B cell (primary cell): ENCODE results near the gene FAM118A. TPM values are rescaled to one million over a fixed set of nuclear protein-coding genes. Genes with fewer than 3 reads are reported as not detected.
"Not testable (repeated sequence)": the region's sequence is repeated elsewhere in the genome, so short reads cannot be mapped to it uniquely, and the experiment has no call there.

Source experiments
- ATAC-seq: fragments of 200-7000 bp; cut with Tn5 transposase; one replicate; pipeline ENCODE4 v1.10.0; 2021; ENCODE audit warnings: low read depth, mild to moderate bottlenecking, moderate number of reproducible peaks, moderate library complexity
- CTCF ChIA-PET: fragments of 350-600 bp; sonication (Branson Sonifier 250); formaldehyde crosslinking; loops from one replicate; lab custom pipeline; 2021; ENCODE audit warnings: antibody characterized with exemption, inconsistent platforms; lab: Charles Lee
- POLR2A ChIA-PET: fragments of 350-600 bp; sonication (Branson Sonifier 250); formaldehyde crosslinking; loops from one replicate; lab custom pipeline; 2021; ENCODE audit warnings: antibody characterized with exemption; lab: Charles Lee
- DNase-seq: peaks from one replicate; pipeline ENCODE4 v3.0.0; 2013
- H2AFZ ChIP-seq: 2 replicates; pipeline ENCODE4 v1.6.1; 2012; ENCODE audit warnings: mild to moderate bottlenecking, low read depth, low read length; ENCODE audit not compliant: insufficient read depth, poor library complexity, severe bottlenecking
- H3K27ac ChIP-seq, 2 donors: 1 replicate in 1 of 2; 2 replicates in 1 of 2; pipeline ENCODE4 v1.5.1; 2012 to 2013; ENCODE audit warnings: low read length in 2 of 2, mild to moderate bottlenecking in 2 of 2, moderate library complexity in 1 of 2
- H3K27me3 ChIP-seq, 4 experiments: fragments of 200-600 bp in 1 of 4; sonication (generic) in 1 of 4; replicated peaks in 1 of 4; 1 replicate in 2 of 4; 2 replicates in 2 of 4; pipeline versions ENCODE4 v1.6.1 to v1.7.0; 2013 to 2016; ENCODE audit warnings: low read length in 3 of 4, mild to moderate bottlenecking in 2 of 4, mixed read lengths in 1 of 4, moderate library complexity in 1 of 4; ENCODE audit not compliant: insufficient read depth in 4 of 4, control insufficient read depth in 3 of 4; ENCODE audit errors: control extremely low read depth in 1 of 4
- H3K36me3 ChIP-seq, 2 experiments: replicated peaks in 1 of 2; 1 replicate in 1 of 2; 2 replicates in 1 of 2; pipeline versions ENCODE4 v1.6.1 to v1.7.1; 2013; ENCODE audit warnings: low read length in 1 of 2; ENCODE audit not compliant: insufficient read depth in 2 of 2, control insufficient read depth in 1 of 2; ENCODE audit errors: control extremely low read depth in 1 of 2, extremely low read depth in 1 of 2
- H3K4me1 ChIP-seq, 2 donors: fragments of 200-600 bp in 1 of 2; sonication (generic) in 1 of 2; 1 replicate in 1 of 2; 2 replicates in 1 of 2; pipeline versions ENCODE4 v1.5.1 to v1.6.1; 2013 to 2017; ENCODE audit warnings: low read length in 2 of 2; ENCODE audit not compliant: control insufficient read depth in 2 of 2, insufficient read depth in 2 of 2
- H3K4me2 ChIP-seq: replicated peaks from 2 replicates; pipeline ENCODE3; 2012; ENCODE audit warnings: mild to moderate bottlenecking, low read depth, low read length; ENCODE audit not compliant: poor library complexity, severe bottlenecking
- H3K4me3 ChIP-seq, 5 experiments: fragments of 200-600 bp in 1 of 5; sonication (generic) in 1 of 5; 1 replicate in 3 of 5; 2 replicates in 2 of 5; pipeline versions ENCODE4 v1.5.1 to v1.7.0; 2011 to 2016; ENCODE audit warnings: low read length in 4 of 5, mild to moderate bottlenecking in 4 of 5, low read depth in 2 of 5, control low read depth in 1 of 5, moderate library complexity in 1 of 5; ENCODE audit not compliant: insufficient read depth in 1 of 5; ENCODE audit errors: control extremely low read depth in 1 of 5, extremely low read depth in 1 of 5
- H3K79me2 ChIP-seq: fragments of 200-600 bp; sonication (generic); one replicate; pipeline ENCODE4 v1.6.0; 2016; ENCODE audit warnings: low read length; ENCODE audit not compliant: control insufficient read depth, insufficient read depth
- H3K9ac ChIP-seq: fragments of 200-600 bp; sonication (generic); 2 replicates; pipeline ENCODE4 v1.6.1; 2017; ENCODE audit warnings: mild to moderate bottlenecking, low read length, moderate library complexity
- H3K9me3 ChIP-seq, 3 donors: one replicate each; pipeline versions ENCODE4 v1.6.1 to v1.7.1; 2013; ENCODE audit warnings: low read length in 2 of 3; ENCODE audit not compliant: control insufficient read depth in 2 of 3, insufficient read depth in 1 of 3; ENCODE audit errors: control extremely low read depth in 1 of 3
- H4K20me1 ChIP-seq: 2 replicates; pipeline ENCODE4 v1.6.0; 2012; ENCODE audit warnings: mild to moderate bottlenecking, low read length; ENCODE audit not compliant: insufficient read depth, control insufficient read depth, poor library complexity, severe bottlenecking
- H3K27ac Mint-ChIP-seq: one replicate; pipeline ENCODE4 v1.8.0; 2021; ENCODE audit warnings: mixed read lengths
- H3K27me3 Mint-ChIP-seq: one replicate; pipeline ENCODE4 v1.8.0; 2021; ENCODE audit warnings: mixed read lengths
- H3K4me1 Mint-ChIP-seq: one replicate; pipeline ENCODE4 v1.8.0; 2021; ENCODE audit warnings: mixed read lengths
- H3K4me3 Mint-ChIP-seq: one replicate; pipeline ENCODE4 v1.8.0; 2021; ENCODE audit warnings: mixed read lengths
- H3K9me3 Mint-ChIP-seq: one replicate; pipeline ENCODE4 v1.8.0; 2022; ENCODE audit warnings: mixed read lengths; ENCODE audit not compliant: insufficient read depth
- EZH2 ChIP-seq: IDR thresholded peaks from 2 replicates; pipeline ENCODE4 v1.6.1; 2012; ENCODE audit warnings: borderline replicate concordance, low read depth, mild to moderate bottlenecking, moderate library complexity, low read length; ENCODE audit not compliant: insufficient read depth, poor library complexity, severe bottlenecking
- WGBS: methylation state at CpG from one replicate; pipeline ENCODE4 v1.1.5; 2013; ENCODE audit warnings: missing lambda C conversion rate; ENCODE audit not compliant: insufficient coverage; 5-methylcytosine and 5-hydroxymethylcytosine counted together
- intact Hi-C: fragments of 100-400 bp; cut with micrococcal nuclease; formaldehyde crosslinking; loops from one replicate; pipeline ENCODE4 v1.10.0; 2022
- polyA minus RNA-seq: library from RNA; depleted of rRNA, polyadenylated mRNA; stranded (reverse); fragments of >200 nt; gene quantifications from 2 replicates; pipeline ENCODE4 v1.2.3, GENCODE V29; 2012
- polyA plus RNA-seq: library from polyadenylated mRNA; depleted of rRNA; stranded (reverse); fragments of >200 nt; gene quantifications from 2 replicates; pipeline ENCODE4 v1.2.3, GENCODE V29; 2012
- total RNA-seq, 2 donors: library from RNA; stranded (reverse); fragments of 120-200 nt in 1 of 2; gene quantifications; 1 replicate in 1 of 2; 2 replicates in 1 of 2; pipeline versions ENCODE4 v1.2.3 to v1.2.4, GENCODE V29; 2013 to 2022
- TF ChIP-seq, protein P1 (sequence below): fragments of 200-600 bp; IDR thresholded peaks from one replicate; pipeline ENCODE4 v1.8.0; 2022; ENCODE audit warnings: antibody characterized with exemption, mild to moderate bottlenecking

Gene FAM118A
- total RNA-seq (66.5 and 74.6 TPM in 2 replicates), polyA plus RNA-seq (66.4 and 216 TPM in 2 replicates), polyA minus RNA-seq (40.0 and 41.2 TPM in 2 replicates)
- total RNA-seq (2013): 23.2 TPM

DNA sequence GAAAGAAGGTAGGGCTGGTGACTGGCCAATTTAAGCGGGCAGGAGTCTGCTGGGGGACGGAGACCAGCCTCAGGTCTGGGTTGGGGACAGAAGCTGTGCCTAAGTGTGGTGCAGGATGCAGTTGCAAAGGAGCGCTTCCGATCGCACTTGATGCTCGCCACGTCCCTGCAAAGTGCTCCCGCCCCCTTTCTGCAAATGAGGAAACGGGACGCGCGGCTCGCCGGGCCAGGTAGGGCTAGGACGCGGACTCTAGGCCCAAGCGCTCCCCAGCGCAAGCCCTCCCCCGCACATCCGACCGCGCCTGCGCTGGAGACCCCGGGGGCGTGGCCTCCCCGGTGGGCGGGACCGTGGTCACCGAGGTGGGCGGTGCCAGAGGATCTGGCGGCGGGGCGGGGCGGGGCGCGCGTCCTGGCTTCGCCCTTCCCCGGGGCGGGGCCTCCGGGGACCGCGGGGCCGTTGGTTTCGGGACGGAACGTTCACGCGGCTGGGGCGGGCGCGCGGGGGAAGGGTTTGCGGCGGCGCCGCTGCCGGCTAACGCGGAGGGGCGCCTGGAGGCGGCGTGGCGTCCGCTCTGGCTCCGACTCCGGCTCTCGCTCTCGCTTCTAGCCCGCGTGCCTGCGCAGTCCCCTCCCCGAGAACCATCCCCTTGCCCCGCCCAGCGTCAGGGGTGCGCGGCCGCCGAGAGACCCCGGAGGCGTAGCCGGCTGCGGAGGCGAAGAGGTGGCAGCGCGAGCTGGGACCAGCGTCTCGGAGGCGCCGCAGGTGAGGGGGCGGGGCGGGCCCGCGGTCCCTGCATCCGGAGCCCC is at the start of gene FAM118A:
FAM118A (plus strand) TSS at position 513 of the 806 bp plus-strand sequence. CDS start 12,446 bp downstream, outside the sequence.
- Mint-ChIP-seq H3K27ac (peak within 1 kb of the TSS; percentile 97), H3K9me3 (no peaks in the 10 kb centered on the region), H3K4me3 (peak within 1 kb of the TSS; percentile 92), H3K4me1 (peaks cover 36% of the 10 kb centered on the region), H3K27me3 (no peaks in the 10 kb centered on the region)
- CTCF ChIA-PET: no interaction called here
- no peaks in the 10 kb centered on the region for H4K20me1 ChIP-seq
- peak within 1 kb of the TSS; percentile 98 for H3K4me2 ChIP-seq
- DNase-seq (peak; percentile 99), ATAC-seq (peak; percentile 88)
- no peaks in the 10 kb centered on the region for H3K9me3 ChIP-seq
- under 1% methylated on average over 95 of the region's 95 CpGs for WGBS
- H2AFZ ChIP-seq: peak within 1 kb of the TSS; percentile 87
- H3K79me2 ChIP-seq: peaks cover 43% of the 10 kb centered on the region
- H3K27me3 ChIP-seq: no peaks in the 10 kb centered on the region
- H3K9ac ChIP-seq: peak within 1 kb of the TSS; percentile 87
- TF ChIP-seq, protein P1, sequence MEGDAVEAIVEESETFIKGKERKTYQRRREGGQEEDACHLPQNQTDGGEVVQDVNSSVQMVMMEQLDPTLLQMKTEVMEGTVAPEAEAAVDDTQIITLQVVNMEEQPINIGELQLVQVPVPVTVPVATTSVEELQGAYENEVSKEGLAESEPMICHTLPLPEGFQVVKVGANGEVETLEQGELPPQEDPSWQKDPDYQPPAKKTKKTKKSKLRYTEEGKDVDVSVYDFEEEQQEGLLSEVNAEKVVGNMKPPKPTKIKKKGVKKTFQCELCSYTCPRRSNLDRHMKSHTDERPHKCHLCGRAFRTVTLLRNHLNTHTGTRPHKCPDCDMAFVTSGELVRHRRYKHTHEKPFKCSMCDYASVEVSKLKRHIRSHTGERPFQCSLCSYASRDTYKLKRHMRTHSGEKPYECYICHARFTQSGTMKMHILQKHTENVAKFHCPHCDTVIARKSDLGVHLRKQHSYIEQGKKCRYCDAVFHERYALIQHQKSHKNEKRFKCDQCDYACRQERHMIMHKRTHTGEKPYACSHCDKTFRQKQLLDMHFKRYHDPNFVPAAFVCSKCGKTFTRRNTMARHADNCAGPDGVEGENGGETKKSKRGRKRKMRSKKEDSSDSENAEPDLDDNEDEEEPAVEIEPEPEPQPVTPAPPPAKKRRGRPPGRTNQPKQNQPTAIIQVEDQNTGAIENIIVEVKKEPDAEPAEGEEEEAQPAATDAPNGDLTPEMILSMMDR: no peak
- TF ChIP-seq EZH2: no peak
- peak within 1 kb of the TSS; percentile 27 to 95 (median 80) for H3K4me3 ChIP-seq
- POLR2A ChIA-PET: interaction anchor here (0.5 to 1.0 kb wide), 3 partner anchors 11 to 48 kb away, joined by 3 to 6 read pairs (median 4); no protein-coding TSS in a partner anchor
- no peaks in the 10 kb centered on the region for H3K36me3 ChIP-seq
- peaks cover 18 to 25% of the 10 kb centered on the region in 2 donors for H3K4me1 ChIP-seq
- intact Hi-C loops: loop anchor here (1.0 kb wide), 5 partner anchors 9 to 68 kb away; partner anchors contain the start of gene UPK3A
- H3K27ac ChIP-seq: peak within 1 kb of the TSS; percentile 73

- H3K27ac Mint-ChIP-seq, H3K4me3 ChIP-seq, POLR2A ChIA-PET, H3K4me2 ChIP-seq, H3K9me3 Mint-ChIP-seq, H3K79me2 ChIP-seq, CTCF ChIA-PET, H2AFZ ChIP-seq, H3K9me3 ChIP-seq, H3K36me3 ChIP-seq, ATAC-seq, H3K4me3 Mint-ChIP-seq, H4K20me1 ChIP-seq, intact Hi-C loops, H3K27me3 ChIP-seq, H3K9ac ChIP-seq, H3K27ac ChIP-seq, H3K27me3 Mint-ChIP-seq, DNase-seq: not testable (repeated sequence)
- peaks cover 45% of the 10 kb centered on the region for H3K4me1 Mint-ChIP-seq
- WGBS: 92% methylated on average over 7 of the region's 9 CpGs
- peaks cover 33 to 37% of the 10 kb centered on the region in 2 donors for H3K4me1 ChIP-seq
These were observed 49.4 kb upstream of the FAM118A start for GRCh38 chr22:45260395-45260759.
